H1 (cell line): Measurements from ENCODE around the gene FNDC5. TPM values are rescaled to one million over a fixed set of nuclear protein-coding genes. Genes with fewer than 3 reads are reported as not detected.

ENCODE experiments used
- CTCF ChIA-PET: fragments of 300-600 bp; sonication (Branson Sonifier 250); formaldehyde crosslinking; loops from one replicate; lab custom pipeline; 2021; ENCODE audit not compliant: partially characterized antibody; lab: Charles Lee
- POLR2A ChIA-PET: fragments of 300-600 bp; sonication (Branson Sonifier 250); formaldehyde crosslinking; loops from one replicate; lab custom pipeline; 2021; ENCODE audit warnings: inconsistent platforms; ENCODE audit not compliant: partially characterized antibody; lab: Charles Lee
- DNase-seq, 2 experiments: peaks; one replicate each; pipeline versions ENCODE4 v3.0.0 to v3.0.0-alpha.2; 2010 to 2022; ENCODE audit warnings: low spot score in 2 of 2, low read depth in 1 of 2, mixed read lengths in 1 of 2
- FAIRE-seq: peaks from 2 replicates; lab custom pipeline; 2011; peaks lifted over from hg19 to GRCh38; lab: Jason Lieb, UNC
- H2AFZ ChIP-seq: 2 replicates; pipeline ENCODE4 v1.8.1; 2012; ENCODE audit warnings: low read length, inconsistent platforms
- H2AK5ac ChIP-seq: 2 replicates; pipeline ENCODE4 v1.6.1; 2013; ENCODE audit warnings: low read depth, low read length
- H2BK120ac ChIP-seq: replicated peaks from 2 replicates; pipeline ENCODE3; 2013; ENCODE audit warnings: low read depth, low read length, inconsistent platforms
- H2BK12ac ChIP-seq: 2 replicates; pipeline ENCODE4 v1.6.1; 2013; ENCODE audit warnings: low read depth, low read length
- H2BK15ac ChIP-seq: 2 replicates; pipeline ENCODE4 v1.6.1; 2013; ENCODE audit warnings: low read length
- H2BK20ac ChIP-seq: 2 replicates; pipeline ENCODE4 v1.6.1; 2013; ENCODE audit warnings: low read length
- H2BK5ac ChIP-seq: 2 replicates; pipeline ENCODE4 v1.6.1; 2013; ENCODE audit warnings: low read depth, low read length
- H3K14ac ChIP-seq: 2 replicates; pipeline ENCODE4 v1.6.1; 2013; ENCODE audit warnings: inconsistent platforms; ENCODE audit not compliant: insufficient read length
- H3K18ac ChIP-seq: 2 replicates; pipeline ENCODE4 v1.6.1; 2013; ENCODE audit warnings: low read length; ENCODE audit errors: extremely low read depth
- H3K23ac ChIP-seq: 2 replicates; pipeline ENCODE4 v1.6.1; 2013; ENCODE audit warnings: inconsistent platforms; ENCODE audit not compliant: insufficient read length
- H3K23me2 ChIP-seq: 2 replicates; pipeline ENCODE4 v1.6.1; 2013; ENCODE audit warnings: low read depth, low read length
- H3K27ac ChIP-seq: 2 replicates; pipeline ENCODE4 v1.6.1; 2011; ENCODE audit warnings: low read depth, low read length, inconsistent platforms
- H3K27me3 ChIP-seq, 4 experiments: replicated peaks in 1 of 4; 1 replicate in 1 of 4; 2 replicates in 3 of 4; pipeline versions ENCODE4 v1.6.1 to v1.8.1; 2011 to 2013; ENCODE audit warnings: low read length in 3 of 4, mild to moderate bottlenecking in 3 of 4, inconsistent platforms in 2 of 4, mixed read lengths in 2 of 4, moderate library complexity in 1 of 4; ENCODE audit not compliant: control insufficient read depth in 3 of 4, insufficient read depth in 3 of 4; ENCODE audit errors: extremely low read depth in 1 of 4
- H3K36me3 ChIP-seq, 4 experiments: 2 replicates each; pipeline versions ENCODE4 v1.6.1 to v1.8.1; 2011 to 2013; ENCODE audit warnings: mild to moderate bottlenecking in 4 of 4, low read length in 3 of 4, moderate library complexity in 2 of 4, control low read depth in 1 of 4, inconsistent platforms in 1 of 4; ENCODE audit not compliant: insufficient read depth in 4 of 4, control insufficient read depth in 2 of 4
- H3K4ac ChIP-seq: replicated peaks from 2 replicates; pipeline ENCODE3; 2013; ENCODE audit warnings: low read length, low read depth, mixed read lengths, inconsistent platforms; ENCODE audit not compliant: insufficient read length
- H3K4me1 ChIP-seq, 4 experiments: replicated peaks in 1 of 4; 1 replicate in 1 of 4; 2 replicates in 3 of 4; pipeline versions ENCODE4 v1.6.1 to v1.8.1; 2011 to 2013; ENCODE audit warnings: low read length in 3 of 4, inconsistent platforms in 2 of 4, mixed read lengths in 1 of 4; ENCODE audit not compliant: insufficient read depth in 4 of 4, control insufficient read depth in 3 of 4
- H3K4me2 ChIP-seq, 2 experiments: 2 replicates each; pipeline versions ENCODE4 v1.6.1 to v1.8.1; 2011 to 2013; ENCODE audit warnings: low read depth in 2 of 2, low read length in 2 of 2, control low read depth in 1 of 2, inconsistent platforms in 1 of 2, mild to moderate bottlenecking in 1 of 2; ENCODE audit not compliant: insufficient read depth in 1 of 2
- H3K4me3 ChIP-seq, 4 experiments: fragments of 200-600, 300-600 bp in 1 of 4; sonication (generic), shearing (Covaris generic), sonication (Bioruptor Twin) in 1 of 4; 2 replicates each; pipeline versions ENCODE4 v1.5.1 to v1.8.1; 2011 to 2016; ENCODE audit warnings: low read length in 4 of 4, low read depth in 3 of 4, control low read depth in 2 of 4, inconsistent platforms in 2 of 4, mild to moderate bottlenecking in 2 of 4, mixed read lengths in 1 of 4, moderate library complexity in 1 of 4; ENCODE audit not compliant: insufficient read depth in 2 of 4; ENCODE audit errors: extremely low read depth in 1 of 4
- H3K56ac ChIP-seq: replicated peaks from 2 replicates; pipeline ENCODE3; 2013; ENCODE audit warnings: low read depth, mild to moderate bottlenecking, mixed read lengths, low read length, inconsistent platforms; ENCODE audit not compliant: insufficient read length
- H3K79me1 ChIP-seq: 2 replicates; pipeline ENCODE4 v1.6.1; 2013; ENCODE audit warnings: low read depth, low read length, control low read depth
- H3K79me2 ChIP-seq, 2 experiments: 2 replicates each; pipeline versions ENCODE4 v1.6.1 to v1.8.1; 2012 to 2013; ENCODE audit warnings: low read length in 2 of 2, mild to moderate bottlenecking in 2 of 2, inconsistent platforms in 1 of 2; ENCODE audit not compliant: insufficient read depth in 2 of 2, control insufficient read depth in 1 of 2
- H3K9ac ChIP-seq, 4 experiments: replicated peaks in 1 of 4; 1 replicate in 1 of 4; 2 replicates in 3 of 4; pipeline versions ENCODE4 v1.6.1 to v1.8.1; 2011 to 2013; ENCODE audit warnings: low read depth in 3 of 4, low read length in 3 of 4, control low read depth in 2 of 4, mild to moderate bottlenecking in 2 of 4, moderate library complexity in 2 of 4, inconsistent platforms in 1 of 4; ENCODE audit errors: extremely low read depth in 1 of 4
- H3K9me3 ChIP-seq, 2 experiments: 2 replicates each; pipeline versions ENCODE4 v1.6.1 to v1.8.1; 2012 to 2013; ENCODE audit warnings: mild to moderate bottlenecking in 2 of 2, moderate library complexity in 2 of 2, control low read depth in 1 of 2, inconsistent platforms in 1 of 2, low read depth in 1 of 2, low read length in 1 of 2, mixed read lengths in 1 of 2; ENCODE audit not compliant: insufficient read depth in 2 of 2
- H4K20me1 ChIP-seq, 2 experiments: replicated peaks in 1 of 2; 2 replicates each; pipeline versions ENCODE3 to v1.8.1; 2011 to 2013; ENCODE audit warnings: inconsistent platforms in 2 of 2, low read length in 2 of 2, mild to moderate bottlenecking in 1 of 2; ENCODE audit not compliant: insufficient read depth in 2 of 2, control insufficient read depth in 1 of 2
- H4K5ac ChIP-seq: 2 replicates; pipeline ENCODE4 v1.6.1; 2013; ENCODE audit warnings: low read length, low read depth, mixed read lengths, inconsistent platforms; ENCODE audit not compliant: insufficient read length
- H4K8ac ChIP-seq: 2 replicates; pipeline ENCODE4 v1.8.0; 2013; ENCODE audit warnings: mild to moderate bottlenecking, moderate library complexity, low read length, inconsistent platforms; ENCODE audit not compliant: insufficient read depth; ENCODE audit errors: extremely low read depth
- H4K91ac ChIP-seq: replicated peaks from 2 replicates; pipeline ENCODE3; 2013; ENCODE audit warnings: low read length, mixed read lengths, inconsistent platforms; ENCODE audit not compliant: insufficient read length
- EP300 ChIP-seq, 2 experiments: IDR thresholded peaks; 1 replicate in 1 of 2; 2 replicates in 1 of 2; pipeline ENCODE4 v1.6.1; 2011 to 2012; ENCODE audit warnings: low read depth in 2 of 2, low read length in 2 of 2, mild to moderate bottlenecking in 2 of 2, borderline replicate concordance in 1 of 2, inconsistent platforms in 1 of 2, moderate library complexity in 1 of 2
- GTF2F1 ChIP-seq: IDR thresholded peaks from 2 replicates; pipeline ENCODE4 v1.6.1; 2012; ENCODE audit warnings: low read depth, low read length, improper control_type of control experiment, borderline replicate concordance
- SIN3A ChIP-seq, 2 experiments: IDR thresholded peaks in 1 of 2; conservative IDR thresholded peaks in 1 of 2; 2 replicates each; pipeline ENCODE4 v1.6.1; 2011 to 2012; ENCODE audit warnings: low read length in 2 of 2, improper control_type of control experiment in 1 of 2, low read depth in 1 of 2, mild to moderate bottlenecking in 1 of 2
- WGBS, 2 experiments: shearing (Covaris generic) in 1 of 2; methylation state at CpG; one replicate each; pipeline versions ENCODE4 v1.1.6 to v1.1.7; 2013 to 2015; ENCODE audit warnings: low lambda C conversion rate in 2 of 2, mixed read lengths in 2 of 2, inconsistent platforms in 1 of 2, low coverage in 1 of 2, missing lambda C conversion rate in 1 of 2; ENCODE audit not compliant: insufficient replicate concordance in 2 of 2, insufficient coverage in 1 of 2, insufficient read length in 1 of 2; ENCODE audit errors: extremely low coverage in 1 of 2, missing lambda C conversion rate in 1 of 2; 5-methylcytosine and 5-hydroxymethylcytosine counted together
- polyA plus RNA-seq, 7 experiments: library from polyadenylated mRNA; depleted of rRNA in 3 of 7; stranded (reverse) in 5 of 7; unstranded in 2 of 7; fragments of >200 nt in 5 of 7; fragments of 200-250 nt in 2 of 7; gene quantifications; 1 replicate in 5 of 7; 2 replicates in 1 of 7; 4 replicates in 1 of 7; pipeline versions ENCODE4 v1.2.1 to v1.2.3, GENCODE V29; 2011 to 2013; ENCODE audit warnings: missing spikeins in 2 of 7, mixed read lengths in 2 of 7
- total RNA-seq: library from RNA; stranded (reverse); fragmentation: NEBNext Ultra II Directional; extraction: Animal tissue kit (Norgen Biotek cat#: 25700); gene quantifications from 2 replicates; pipeline ENCODE4 v1.2.1, GENCODE V29; 2021

The FNDC5 gene
- total and polyA plus RNA-seq, 2 of the 8 experiments (the other 6 are each of a cell fraction or from before 2014, with no cell fraction given): 1.8 to 2.0 TPM

- no peak overlapping the region for H3K23ac ChIP-seq
- H3K79me2 ChIP-seq: no peaks in the 10 kb centered on the region
- WGBS, 2 experiments: 1% methylated on average over 21 of the region's 58 CpGs; no CpG with 5 or more reads in 1 of the 2 experiments
- FAIRE-seq: no peak
- H3K4me2 ChIP-seq: peak overlapping the region; percentile 67 to 82
- peaks cover 0 to 15% (median 7%) of the 10 kb centered on the region in 4 experiments; a peak in 5 of 7 replicates for H3K4me1 ChIP-seq
- no peaks in the 10 kb centered on the region for H3K79me1 ChIP-seq
- H3K18ac ChIP-seq: peak overlapping the region; percentile 95
- H4K91ac ChIP-seq: peak overlapping the region; percentile 93
- no peak overlapping the region; the same call in 1 of the 2 replicates for H3K27ac ChIP-seq
- peak overlapping the region; percentile 92; the same call in 1 of the 2 replicates for H2BK15ac ChIP-seq
- ChIA-PET CTCF (interaction anchor here (0.8 to 16.6 kb wide), 25 partner anchors 9 to 254 kb away, joined by 3 to 382 read pairs (median 4); partner anchors contain the start of genes FNDC5, HPCA, S100PBP and YARS1), POLR2A (interaction anchor here (0.5 to 1.4 kb wide), 7 partner anchors 12 to 980 kb away, joined by 3 to 4 read pairs (median 3); partner anchors contain the start of genes RNF19B, S100PBP and YARS1)
- no peak overlapping the region for H2BK120ac ChIP-seq
- peak overlapping the region; percentile 48 to 87 (median 66) for H3K4me3 ChIP-seq
- H2BK20ac ChIP-seq: no peak overlapping the region
- peak in 1 of 2 experiments; percentile 83 for DNase-seq
- peak overlapping the region; percentile 73 for H2BK5ac ChIP-seq
- H2AFZ ChIP-seq: peak overlapping the region; percentile 64; the same call in 1 of the 2 replicates
- H3K4ac ChIP-seq: no peak overlapping the region
- H3K9ac ChIP-seq: peak overlapping the region in 3 of 4 experiments; percentile 2 to 36 (median 20); a peak in 2 of 7 replicates
- no peak overlapping the region; the same call in 1 of the 2 replicates for H2BK12ac ChIP-seq
- peaks cover 2% of the 10 kb centered on the region; the same call in 1 of the 2 replicates for H3K23me2 ChIP-seq
- peaks cover 2 to 29% (median 17%) of the 10 kb centered on the region in 4 experiments for H3K27me3 ChIP-seq
- H4K8ac ChIP-seq: peak overlapping the region; percentile 51
- H3K9me3 ChIP-seq: peaks cover 0 to 6% of the 10 kb centered on the region in 2 experiments; a peak in 1 of 4 replicates
- no peak overlapping the region for H3K56ac ChIP-seq
- H4K20me1 ChIP-seq: peaks cover 0 to 6% of the 10 kb centered on the region in 2 experiments
- H4K5ac ChIP-seq: peak overlapping the region; percentile 31
- no peak overlapping the region for H3K14ac ChIP-seq
- no peak overlapping the region for H2AK5ac ChIP-seq
- no peaks in the 10 kb centered on the region for H3K36me3 ChIP-seq
- TF ChIP-seq GTF2F1 (no peak), EP300 (IDR thresholded peaks at IDR 0.05; ENCODE audit: borderline replicate concordance in 1 of 2, low read depth in 2 of 2, low read length in 2 of 2) (0 out of 3 replicates have a peak, but pooled peaks of 1 of the 2 experiments have one; percentile 33), SIN3A (conservative IDR thresholded peaks at IDR 0.05 in 1 of 2, IDR thresholded peaks at IDR 0.05 in 1 of 2; ENCODE audit: low read depth in 1 of 2, low read length in 2 of 2) (0 out of 4 replicates have a peak, but pooled peaks of 1 of the 2 experiments have one; percentile 16)
Measured at GRCh38 chr1:32893198-32894018, 22.7 kb upstream of the FNDC5 start.
